K562 (cell line): ENCODE data around the gene PTPN13.

ENCODE experiments used
- RAD21 ChIP-seq, 2 experiments: fragments of 250-450 bp in 1 of 2; fragments of 450-650 bp in 1 of 2; sonication (Bioruptor Pico) in 1 of 2; formaldehyde crosslinking in 1 of 2; IDR thresholded peaks in 1 of 2; conservative IDR thresholded peaks in 1 of 2; 2 replicates each; pipeline versions ENCODE4 v1.4.0 to v1.8.0; 2020 to 2022; ENCODE audit warnings: mild to moderate bottlenecking in 2 of 2, moderate library complexity in 1 of 2
- SNRNP70 ChIP-seq: fragments of 200-400 bp; formaldehyde crosslinking; optimal IDR thresholded peaks from 2 replicates; pipeline ENCODE3; 2017; ENCODE audit warnings: low read depth, low read length
- ZKSCAN8 ChIP-seq: fragments of 200-800 bp; sonication (Bioruptor generic); IDR thresholded peaks from 2 replicates; pipeline ENCODE4 v1.6.1; 2016; ENCODE audit warnings: missing genetic modification characterization, missing compliant biosample characterization
- TF ChIP-seq, protein P1 (sequence below), 3 experiments: IDR thresholded peaks in 2 of 3; conservative IDR thresholded peaks in 1 of 3; 2 replicates each; pipeline ENCODE4 v1.5.1; 2011 to 2012; ENCODE audit warnings: low read length in 3 of 3, mild to moderate bottlenecking in 3 of 3, control low read depth in 2 of 3, improper control_type of control experiment in 1 of 3, inconsistent platforms in 1 of 3, low read depth in 1 of 3, mixed read lengths in 1 of 3, moderate library complexity in 1 of 3; ENCODE audit not compliant: insufficient read depth in 2 of 3

- TF ChIP-seq RAD21 (CRISPR knock-in tag; conservative IDR thresholded peaks at IDR 0.05 in 1 of 2, IDR thresholded peaks at IDR 0.05 in 1 of 2) (no peak), ZKSCAN8 (no peak), SNRNP70 (no peak)
- TF ChIP-seq, protein P1, sequence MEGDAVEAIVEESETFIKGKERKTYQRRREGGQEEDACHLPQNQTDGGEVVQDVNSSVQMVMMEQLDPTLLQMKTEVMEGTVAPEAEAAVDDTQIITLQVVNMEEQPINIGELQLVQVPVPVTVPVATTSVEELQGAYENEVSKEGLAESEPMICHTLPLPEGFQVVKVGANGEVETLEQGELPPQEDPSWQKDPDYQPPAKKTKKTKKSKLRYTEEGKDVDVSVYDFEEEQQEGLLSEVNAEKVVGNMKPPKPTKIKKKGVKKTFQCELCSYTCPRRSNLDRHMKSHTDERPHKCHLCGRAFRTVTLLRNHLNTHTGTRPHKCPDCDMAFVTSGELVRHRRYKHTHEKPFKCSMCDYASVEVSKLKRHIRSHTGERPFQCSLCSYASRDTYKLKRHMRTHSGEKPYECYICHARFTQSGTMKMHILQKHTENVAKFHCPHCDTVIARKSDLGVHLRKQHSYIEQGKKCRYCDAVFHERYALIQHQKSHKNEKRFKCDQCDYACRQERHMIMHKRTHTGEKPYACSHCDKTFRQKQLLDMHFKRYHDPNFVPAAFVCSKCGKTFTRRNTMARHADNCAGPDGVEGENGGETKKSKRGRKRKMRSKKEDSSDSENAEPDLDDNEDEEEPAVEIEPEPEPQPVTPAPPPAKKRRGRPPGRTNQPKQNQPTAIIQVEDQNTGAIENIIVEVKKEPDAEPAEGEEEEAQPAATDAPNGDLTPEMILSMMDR (IDR thresholded peaks at IDR 0.05 in 2 of 3, conservative IDR thresholded peaks at IDR 0.05 in 1 of 3; ENCODE audit: insufficient read depth in 2 of 3, low read depth in 1 of 3, low read length in 3 of 3), result no peak
These were observed 39.7 kb downstream of the PTPN13 start for GRCh38 chr4:86633854-86634253.
